Gastrocnemius medialis (tissue), 4 donors: ENCODE measurements around the gene AUTS2. TPM values are rescaled to one million over a fixed set of nuclear protein-coding genes. Genes with fewer than 3 reads are reported as not detected.

Source experiments
- ATAC-seq, 2 donors: fragments of 150-250 bp; one replicate each; pipeline ENCODE4 v1.9.1; 2016
- DNase-seq, 2 donors: peaks; one replicate each; pipeline ENCODE4 v3.0.0-alpha.2; 2019
- H3K27ac ChIP-seq, 4 donors: fragments of 200-600 bp; sonication (generic); 1 replicate in 1 of 4; 2 replicates in 3 of 4; pipeline ENCODE4 v1.5.1; 2016 to 2018; ENCODE audit warnings: mild to moderate bottlenecking in 2 of 4, moderate library complexity in 1 of 4
- H3K27me3 ChIP-seq, 3 donors: fragments of 200-600 bp; sonication (generic) in 2 of 3; 1 replicate in 1 of 3; 2 replicates in 2 of 3; pipeline versions ENCODE4 v1.5.1 to v1.6.0; 2016 to 2019; ENCODE audit warnings: mild to moderate bottlenecking in 1 of 3, moderate library complexity in 1 of 3
- H3K36me3 ChIP-seq, 2 donors: fragments of 200-600 bp; sonication (generic) in 1 of 2; one replicate each; pipeline ENCODE4 v1.5.1; 2017 to 2018
- H3K4me1 ChIP-seq, 2 donors: fragments of 200-600 bp; sonication (generic) in 1 of 2; one replicate each; pipeline ENCODE4 v1.5.1; 2016 to 2017; ENCODE audit warnings: mild to moderate bottlenecking in 2 of 2
- H3K4me3 ChIP-seq, 4 donors: fragments of 200-600 bp; sonication (generic) in 3 of 4; 1 replicate in 1 of 4; 2 replicates in 3 of 4; pipeline ENCODE4 v1.5.1; 2016 to 2019; ENCODE audit warnings: mild to moderate bottlenecking in 2 of 4
- H3K9me3 ChIP-seq, 3 donors: fragments of 200-600 bp; sonication (generic) in 2 of 3; 1 replicate in 1 of 3; 2 replicates in 2 of 3; pipeline ENCODE4 v1.5.1; 2016 to 2019
- CTCF ChIP-seq, 5 experiments: fragments of 450-650 bp in 3 of 5; fragments of 200-600 bp in 2 of 5; sonication (generic) in 2 of 5; IDR thresholded peaks in 4 of 5; conservative IDR thresholded peaks in 1 of 5; 1 replicate in 4 of 5; 2 replicates in 1 of 5; pipeline ENCODE4 v1.5.1; 2016 to 2019; ENCODE audit warnings: antibody characterized with exemption in 5 of 5, mild to moderate bottlenecking in 3 of 5, moderate library complexity in 3 of 5
- POLR2A ChIP-seq, 2 donors: fragments of 450-650 bp; IDR thresholded peaks; one replicate each; pipeline ENCODE4 v1.6.1; 2017; ENCODE audit warnings: antibody characterized with exemption in 2 of 2, mild to moderate bottlenecking in 2 of 2, moderate library complexity in 2 of 2
- in situ Hi-C, 4 donors: fragments of 200-750 bp; cut with MboI; loops; one replicate each; pipeline versions ENCODE4 v1.15.0 to v1.8.0; 2017; ENCODE audit warnings: low sequenced_read_pairs in 4 of 4
- intact Hi-C: fragments of 100-400 bp; cut with DNase I; formaldehyde crosslinking; loops from one replicate; pipeline ENCODE4 v1.15.1; 2023; ENCODE audit warnings: low total_unique reads
- total RNA-seq, 4 donors: library from RNA; depleted of rRNA; stranded (reverse); fragments of >200 nt; gene quantifications; one replicate each; pipeline versions ENCODE4 v1.1.0 to v1.2.3, GENCODE V29; 2016

Gene AUTS2
- total RNA-seq, 4 donors from 2014 or later, result 2.5 to 16.2 (median 8.5) TPM

GRCh38 chr7:70030745-70031144, 432.5 kb downstream of the AUTS2 start:
- no peak overlapping the region for H3K27ac ChIP-seq
- H3K36me3 ChIP-seq, result no peaks in the 10 kb centered on the region
- peaks cover 0 to 7% of the 10 kb centered on the region in 2 donors for H3K4me1 ChIP-seq
- TF ChIP-seq CTCF (IDR thresholded peaks at IDR 0.05 in 4 of 5, conservative IDR thresholded peaks at IDR 0.05 in 1 of 5) (no peak), POLR2A (IDR thresholded peaks at IDR 0.05) (no peak)
- no peaks in the 10 kb centered on the region for H3K9me3 ChIP-seq
- ATAC-seq, result no peak
- in situ Hi-C loops (no loop called here), intact Hi-C loops (no loop called here)
- no peak overlapping the region for H3K4me3 ChIP-seq
- DNase-seq, result no peak
- no peaks in the 10 kb centered on the region for H3K27me3 ChIP-seq

GRCh38 chr7:70031245-70031644, 433.0 kb downstream of the AUTS2 start:
- intact Hi-C loops (no loop called here), in situ Hi-C loops (no loop called here)
- TF ChIP-seq POLR2A (IDR thresholded peaks at IDR 0.05) (no peak), CTCF (IDR thresholded peaks at IDR 0.05 in 4 of 5, conservative IDR thresholded peaks at IDR 0.05 in 1 of 5) (no peak)
- no peak overlapping the region for H3K27ac ChIP-seq
- H3K36me3 ChIP-seq, result no peaks in the 10 kb centered on the region
- DNase-seq (no peak), ATAC-seq (no peak)
- H3K9me3 ChIP-seq, result no peaks in the 10 kb centered on the region
- H3K4me3 ChIP-seq, result no peak overlapping the region
- no peaks in the 10 kb centered on the region for H3K27me3 ChIP-seq
- peaks cover 0 to 2% of the 10 kb centered on the region in 2 donors for H3K4me1 ChIP-seq

GRCh38 chr7:70032649-70033048, 434.4 kb downstream of the AUTS2 start:
- no peak for TF ChIP-seq POLR2A (IDR thresholded peaks at IDR 0.05)
- no peak for TF ChIP-seq CTCF (IDR thresholded peaks at IDR 0.05 in 4 of 5, conservative IDR thresholded peaks at IDR 0.05 in 1 of 5)
- intact Hi-C loops, result no loop called here
- Histone ChIP-seq H3K27ac (no peak overlapping the region), H3K27me3 (no peaks in the 10 kb centered on the region), H3K4me1 (no peaks in the 10 kb centered on the region), H3K9me3 (no peaks in the 10 kb centered on the region), H3K4me3 (no peak overlapping the region), H3K36me3 (no peaks in the 10 kb centered on the region)
- no peak for DNase-seq
- in situ Hi-C loops, result no loop called here
- ATAC-seq, result no peak

GRCh38 chr7:70033226-70033625, 435.0 kb downstream of the AUTS2 start:
- ATAC-seq, result no peak
- intact Hi-C loops, result no loop called here
- TF ChIP-seq CTCF (IDR thresholded peaks at IDR 0.05 in 4 of 5, conservative IDR thresholded peaks at IDR 0.05 in 1 of 5), result no peak

GRCh38 chr7:70034999-70035398, 436.7 kb downstream of the AUTS2 start:
- in situ Hi-C loops (no loop called here), intact Hi-C loops (no loop called here)
- Histone ChIP-seq H3K4me1 (no peaks in the 10 kb centered on the region), H3K27ac (no peak overlapping the region), H3K4me3 (no peak overlapping the region), H3K36me3 (no peaks in the 10 kb centered on the region), H3K9me3 (no peaks in the 10 kb centered on the region), H3K27me3 (no peaks in the 10 kb centered on the region)
- ATAC-seq (no peak), DNase-seq (no peak)
- TF ChIP-seq CTCF (IDR thresholded peaks at IDR 0.05 in 4 of 5, conservative IDR thresholded peaks at IDR 0.05 in 1 of 5) (no peak), POLR2A (IDR thresholded peaks at IDR 0.05) (no peak)

More at GRCh38 chr7:70033226-70033625, 435.0 kb downstream of the AUTS2 start:
- in situ Hi-C loops, result no loop called here
- Histone ChIP-seq H3K36me3 (no peaks in the 10 kb centered on the region), H3K9me3 (no peaks in the 10 kb centered on the region), H3K27me3 (no peaks in the 10 kb centered on the region), H3K4me3 (no peak overlapping the region), H3K4me1 (no peaks in the 10 kb centered on the region), H3K27ac (no peak overlapping the region)
- no peak for DNase-seq
